K562 (cell line): ENCODE results near the gene RBM19. TPM values are rescaled to one million over a fixed set of nuclear protein-coding genes. Genes with fewer than 3 reads are reported as not detected.

Source experiments
- ADNP ChIP-seq: fragments of 200-800 bp; sonication (Bioruptor generic); IDR thresholded peaks from 2 replicates; pipeline ENCODE4 v1.6.1; 2016; ENCODE audit warnings: missing genetic modification characterization, missing compliant biosample characterization
- ATF4 ChIP-seq: fragments of 450-650 bp; formaldehyde crosslinking; IDR thresholded peaks from 2 replicates; pipeline ENCODE4 v1.4.0; 2022; ENCODE audit warnings: mild to moderate bottlenecking, moderate library complexity
- COPS2 ChIP-seq: fragments of 450-650 bp; conservative IDR thresholded peaks from 2 replicates; pipeline ENCODE4 v1.6.1; 2016; ENCODE audit warnings: mild to moderate bottlenecking, moderate library complexity
- ETV5 ChIP-seq: sonication (generic); formaldehyde crosslinking; IDR thresholded peaks from 2 replicates; pipeline ENCODE4 v1.4.0; 2020; ENCODE audit warnings: low read depth, mild to moderate bottlenecking, missing genetic modification reagents
- HNRNPL ChIP-seq: fragments of 200-400 bp; formaldehyde crosslinking; IDR thresholded peaks from 2 replicates; pipeline ENCODE4 v1.6.1; 2017; ENCODE audit warnings: low read depth, mild to moderate bottlenecking, low read length
- IRF9 ChIP-seq: fragments of 450-650 bp; IDR thresholded peaks from 2 replicates; pipeline ENCODE4 v1.6.1; 2016; ENCODE audit warnings: missing biosample characterization, missing genetic modification characterization
- LEF1 ChIP-seq: fragments of 450-650 bp; IDR thresholded peaks from 2 replicates; pipeline ENCODE4 v1.6.1; 2016; ENCODE audit warnings: mild to moderate bottlenecking
- MEF2A ChIP-seq: IDR thresholded peaks from 2 replicates; pipeline ENCODE4 v1.6.1; 2011; ENCODE audit warnings: low read depth, mild to moderate bottlenecking, low read length, moderate library complexity; ENCODE audit not compliant: control insufficient read depth
- MITF ChIP-seq: IDR thresholded peaks from 2 replicates; pipeline ENCODE4 v1.6.1; 2014; ENCODE audit warnings: antibody characterized with exemption
- NCOA4 ChIP-seq: fragments of 450-650 bp; IDR thresholded peaks from 2 replicates; pipeline ENCODE4 v1.6.1; 2018; ENCODE audit warnings: mild to moderate bottlenecking; ENCODE audit not compliant: partially characterized antibody
- NCOR1 ChIP-seq: fragments of 450-650 bp; IDR thresholded peaks from 2 replicates; pipeline ENCODE4 v1.6.1; 2016; ENCODE audit warnings: mild to moderate bottlenecking, moderate library complexity
- ZBTB1 ChIP-seq: sonication (generic); formaldehyde crosslinking; IDR thresholded peaks from 2 replicates; pipeline ENCODE4 v1.8.1; 2023; ENCODE audit warnings: missing genetic modification reagents, low read depth, mild to moderate bottlenecking, borderline replicate concordance
- ZBTB11 ChIP-seq, 3 experiments: fragments of 200-800 bp in 1 of 3; fragments of 250-450 bp in 1 of 3; fragments of 450-650 bp in 1 of 3; sonication (Bioruptor Pico) in 1 of 3; sonication (Bioruptor generic) in 1 of 3; formaldehyde crosslinking in 1 of 3; IDR thresholded peaks; 2 replicates each; pipeline versions ENCODE4 v1.6.1 to v1.8.0; 2016 to 2022; ENCODE audit warnings: mild to moderate bottlenecking in 2 of 3, missing genetic modification characterization in 2 of 3, missing compliant biosample characterization in 1 of 3, moderate library complexity in 1 of 3
- ZNF436 ChIP-seq: fragments of 250-450, 450-650 bp; sonication (Bioruptor Pico); formaldehyde crosslinking; IDR thresholded peaks from 2 replicates; pipeline ENCODE4 v1.7.0; 2020; ENCODE audit warnings: mild to moderate bottlenecking
- ZNF785 ChIP-seq: fragments of 250-450 bp; sonication (Bioruptor Pico); IDR thresholded peaks from 2 replicates; pipeline ENCODE4 v1.4.0; 2020; ENCODE audit warnings: mild to moderate bottlenecking
- polyA plus RNA-seq, 8 experiments: library from polyadenylated mRNA; depleted of rRNA in 4 of 8; stranded (reverse) in 5 of 8; unstranded in 3 of 8; fragments of >200 nt; fragmentation: Nextera tagmentation in 2 of 8; fragmentation: Illumina TruSeq in 1 of 8; extraction: Ambion mirVana in 2 of 8; extraction: Trizol in 1 of 8; gene quantifications; 2 replicates each; pipeline versions ENCODE4 v1.2.1 to v1.2.3, GENCODE V29; 2011 to 2014; ENCODE audit warnings: inconsistent platforms in 1 of 8, missing spikeins in 1 of 8
- total RNA-seq, 7 experiments: library from RNA; depleted of rRNA in 6 of 7; stranded (reverse); fragments of >200 nt in 6 of 7; fragmentation: Illumina TruSeq in 2 of 7; extraction: Trizol in 2 of 7; gene quantifications; 2 replicates each; pipeline versions ENCODE4 v1.2.1 to v1.2.3, GENCODE V29; 2011 to 2021; ENCODE audit warnings: low replicate concordance in 1 of 7
- TF ChIP-seq, protein P1 (sequence below): sonication (generic); formaldehyde crosslinking; IDR thresholded peaks from 2 replicates; pipeline ENCODE4 v1.4.0; 2020; ENCODE audit warnings: mild to moderate bottlenecking, missing genetic modification reagents

Gene RBM19
- total and polyA plus RNA-seq, 9 of the 15 experiments (the other 6 are each of a cell fraction or from before 2014, with no cell fraction given) = 16.0 to 58.4 (median 37.9) TPM

DNA sequence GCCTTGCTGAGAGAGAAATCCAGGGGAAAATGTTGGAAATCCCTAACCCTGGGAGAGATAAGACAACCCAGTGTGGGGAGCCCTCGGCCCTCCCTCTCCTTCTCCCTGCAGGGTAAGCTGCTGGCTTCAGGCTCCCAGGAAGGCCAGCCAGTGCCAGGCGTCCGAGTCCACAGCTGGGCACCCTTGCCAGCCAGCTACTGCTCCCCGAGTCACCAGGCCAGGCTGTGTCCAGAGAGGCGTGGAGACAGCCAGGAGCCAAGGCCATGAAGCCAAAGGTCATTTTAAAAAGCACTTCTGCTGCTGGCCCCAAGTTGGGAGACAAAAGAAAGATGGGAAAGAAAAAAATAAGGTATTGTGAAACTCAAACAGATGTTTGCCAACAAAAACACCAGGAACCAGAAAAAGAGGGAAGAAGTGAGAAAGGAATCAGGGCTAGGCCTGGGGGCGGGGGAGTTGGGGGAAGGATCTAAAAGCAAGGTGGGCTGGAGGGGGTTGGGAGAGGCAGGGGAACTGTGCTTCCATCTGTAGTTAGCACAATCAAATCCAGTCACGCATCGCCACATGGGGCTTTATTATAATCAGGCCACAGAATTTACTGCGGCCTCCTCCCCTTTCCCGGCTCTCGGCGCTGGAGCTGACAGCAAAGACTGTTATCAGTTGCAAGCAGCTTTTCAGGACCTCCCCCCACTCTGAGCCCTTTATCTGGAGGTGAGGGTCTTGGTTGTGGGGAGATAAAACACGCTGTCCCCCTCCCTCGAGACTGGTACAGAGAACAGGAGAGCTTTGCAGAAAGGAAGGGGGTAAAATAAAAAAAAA lies 33.5 kb downstream of the RBM19 start (continued):
- TF ChIP-seq, protein P1, sequence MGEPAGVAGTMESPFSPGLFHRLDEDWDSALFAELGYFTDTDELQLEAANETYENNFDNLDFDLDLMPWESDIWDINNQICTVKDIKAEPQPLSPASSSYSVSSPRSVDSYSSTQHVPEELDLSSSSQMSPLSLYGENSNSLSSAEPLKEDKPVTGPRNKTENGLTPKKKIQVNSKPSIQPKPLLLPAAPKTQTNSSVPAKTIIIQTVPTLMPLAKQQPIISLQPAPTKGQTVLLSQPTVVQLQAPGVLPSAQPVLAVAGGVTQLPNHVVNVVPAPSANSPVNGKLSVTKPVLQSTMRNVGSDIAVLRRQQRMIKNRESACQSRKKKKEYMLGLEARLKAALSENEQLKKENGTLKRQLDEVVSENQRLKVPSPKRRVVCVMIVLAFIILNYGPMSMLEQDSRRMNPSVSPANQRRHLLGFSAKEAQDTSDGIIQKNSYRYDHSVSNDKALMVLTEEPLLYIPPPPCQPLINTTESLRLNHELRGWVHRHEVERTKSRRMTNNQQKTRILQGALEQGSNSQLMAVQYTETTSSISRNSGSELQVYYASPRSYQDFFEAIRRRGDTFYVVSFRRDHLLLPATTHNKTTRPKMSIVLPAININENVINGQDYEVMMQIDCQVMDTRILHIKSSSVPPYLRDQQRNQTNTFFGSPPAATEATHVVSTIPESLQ (CRISPR knock-in tag) = 0 out of 2 replicates have a peak, but pooled peaks have one; percentile 68
- TF ChIP-seq LEF1 (peak; percentile 94), NCOA4 (no peak), IRF9 (no peak), ATF4 (CRISPR knock-in tag) (no peak), COPS2 (no peak), NCOR1 (peak; percentile 98), ZNF436 (CRISPR knock-in tag) (no peak), ZBTB1 (CRISPR knock-in tag) (no peak; the same call in 1 of the 2 replicates), MITF (0 out of 2 replicates have a peak, but pooled peaks have one; percentile 14), ADNP (tag) (no peak), ZBTB11 (CRISPR knock-in tag; IDR thresholded peaks at IDR 0.05) (peak in 1 of 3 experiments; percentile 64; a peak in 2 of 6 replicates), ETV5 (CRISPR knock-in tag) (no peak), MEF2A (no peak; the same call in 1 of the 2 replicates), ZNF785 (CRISPR knock-in tag) (no peak), HNRNPL (no peak)
